UCSD-AML1 (cell line): Measurements from ENCODE around the gene TTC8.
"Not testable (repeated sequence)": the region's sequence is repeated elsewhere in the genome, so short reads cannot be mapped to it uniquely, and the experiment has no call there.

Source experiments
- DNase-seq: peaks from one replicate; lab custom pipeline; 2025; ENCODE audit not compliant: unreplicated experiment; lab: John Stamatoyannopoulos, UW

The TTC8 gene

DNA sequence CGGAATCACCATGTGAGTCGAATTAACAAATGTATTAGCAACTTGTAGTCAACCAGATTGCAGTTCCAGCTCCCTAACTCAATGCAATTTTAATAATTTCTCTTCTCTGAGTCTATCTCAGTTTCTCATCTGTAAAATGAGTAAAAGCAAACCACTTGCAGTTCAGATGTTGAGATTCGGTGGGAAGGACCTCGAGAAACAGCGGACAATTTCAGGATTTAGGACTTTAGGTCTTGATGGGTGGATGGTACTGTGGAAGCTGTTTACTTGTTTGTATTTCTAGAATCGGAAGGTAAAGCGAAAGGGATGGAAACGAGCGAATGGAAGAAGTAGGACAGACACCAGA, 510 bp upstream of the TTC8 start:
- no peak for DNase-seq

DNA sequence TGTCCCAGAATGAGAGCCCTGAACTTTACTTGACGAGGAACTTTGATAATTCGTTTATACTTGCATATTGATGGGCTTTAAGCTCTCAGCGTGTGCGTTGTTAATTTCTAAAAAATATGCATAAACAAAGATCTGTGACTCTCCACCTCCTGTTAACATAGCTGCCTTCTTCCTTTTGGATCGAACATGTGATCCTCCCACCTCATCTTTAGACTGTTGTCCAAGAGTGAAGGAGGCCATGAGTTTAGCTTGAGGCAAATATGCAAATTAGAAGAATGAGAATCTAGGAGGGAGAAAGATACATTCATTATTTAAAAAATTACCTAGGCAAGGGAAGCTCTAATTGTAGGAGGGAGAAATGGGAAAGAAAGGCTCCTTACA, 617 bp downstream of the TTC8 start:
- no peak for DNase-seq

DNA sequence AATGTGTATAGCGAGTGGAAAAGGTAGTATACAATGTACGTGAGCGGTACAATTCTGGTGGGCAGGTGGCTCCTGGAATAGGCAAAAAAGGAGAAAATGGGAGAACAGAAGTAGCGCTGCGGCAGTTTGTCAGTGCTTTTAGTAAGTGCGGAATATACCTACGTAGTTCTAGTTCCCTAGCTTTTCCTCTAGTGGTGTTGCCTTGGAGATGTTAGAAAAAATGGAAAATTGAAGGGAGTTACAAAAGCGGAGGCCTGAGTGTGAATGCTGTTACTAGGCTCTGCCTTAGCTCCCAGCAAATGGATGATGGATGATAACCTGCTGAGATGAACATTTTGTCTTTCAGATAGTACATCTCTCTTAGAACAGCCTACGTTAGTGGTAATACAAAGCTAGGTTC, 1.1 kb downstream of the TTC8 start:
- DNase-seq: no peak

DNA sequence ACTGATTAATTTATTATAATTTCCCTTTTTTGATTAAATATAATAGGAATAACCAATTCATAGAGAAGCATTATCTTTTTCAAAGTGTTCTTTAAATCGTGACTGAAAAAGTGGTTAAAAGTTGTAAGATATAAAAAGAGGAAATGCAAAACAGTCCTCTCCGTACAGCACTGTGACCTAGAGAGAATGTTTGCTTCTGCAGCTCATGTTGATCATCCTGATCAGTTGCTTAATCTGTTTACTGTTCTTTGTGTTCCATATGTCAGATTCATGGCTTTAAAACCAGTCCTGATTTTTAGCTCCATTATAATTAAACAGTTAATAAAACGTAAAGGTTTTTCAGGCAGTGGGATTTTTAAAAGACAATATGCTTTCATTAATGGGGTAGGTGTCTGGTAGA, 4.7 kb downstream of the TTC8 start:
- no peak for DNase-seq

DNA sequence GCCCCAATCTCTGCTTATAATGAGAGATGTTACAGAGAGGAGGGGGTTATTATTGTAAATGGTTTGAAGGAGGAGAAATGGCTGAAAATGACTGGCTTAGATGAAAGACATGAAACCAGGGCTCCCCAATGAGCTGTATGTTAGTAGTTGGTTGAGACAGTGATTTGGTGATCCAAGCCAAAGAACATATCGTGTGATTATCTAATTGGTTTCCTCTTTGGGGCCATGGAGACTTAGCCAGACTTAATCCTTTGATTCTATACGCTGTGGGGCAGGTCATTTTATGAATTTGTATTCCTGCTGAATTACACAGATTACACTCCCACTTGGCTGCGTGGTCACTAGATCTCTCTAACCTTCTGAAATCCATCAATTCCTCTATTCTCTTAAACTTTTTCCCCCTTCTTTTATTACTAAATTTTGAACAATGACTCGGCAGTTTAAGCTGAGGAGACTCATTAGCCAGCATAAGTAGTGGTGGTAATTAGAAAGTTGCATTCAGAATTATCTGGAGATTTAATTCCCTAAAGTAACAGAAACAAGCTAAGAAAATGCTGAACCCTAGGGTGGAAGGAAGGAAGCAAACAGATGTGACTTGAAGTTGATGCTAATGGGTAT, 5.3 kb downstream of the TTC8 start:
- no peak for DNase-seq

DNA sequence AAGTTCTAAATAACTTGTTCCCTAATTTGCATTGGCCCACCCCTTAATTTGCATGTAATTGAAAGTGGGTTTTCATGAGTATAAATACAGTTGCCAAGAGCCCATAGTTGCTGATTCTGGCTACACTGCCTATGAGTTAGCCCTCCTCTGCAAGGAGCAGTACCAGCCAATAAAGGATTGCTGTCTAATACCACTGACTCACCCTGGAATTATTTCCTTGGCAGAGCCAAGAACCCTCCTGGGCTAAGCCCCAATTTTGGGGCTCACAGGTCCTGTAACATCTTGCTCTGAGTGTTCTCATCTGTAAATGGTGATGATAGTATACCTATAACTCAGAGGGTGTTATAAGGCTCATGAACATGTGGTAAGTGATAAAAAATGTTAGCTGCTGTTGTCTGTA, 6.8 kb downstream of the TTC8 start:
- DNase-seq: no peak

DNA sequence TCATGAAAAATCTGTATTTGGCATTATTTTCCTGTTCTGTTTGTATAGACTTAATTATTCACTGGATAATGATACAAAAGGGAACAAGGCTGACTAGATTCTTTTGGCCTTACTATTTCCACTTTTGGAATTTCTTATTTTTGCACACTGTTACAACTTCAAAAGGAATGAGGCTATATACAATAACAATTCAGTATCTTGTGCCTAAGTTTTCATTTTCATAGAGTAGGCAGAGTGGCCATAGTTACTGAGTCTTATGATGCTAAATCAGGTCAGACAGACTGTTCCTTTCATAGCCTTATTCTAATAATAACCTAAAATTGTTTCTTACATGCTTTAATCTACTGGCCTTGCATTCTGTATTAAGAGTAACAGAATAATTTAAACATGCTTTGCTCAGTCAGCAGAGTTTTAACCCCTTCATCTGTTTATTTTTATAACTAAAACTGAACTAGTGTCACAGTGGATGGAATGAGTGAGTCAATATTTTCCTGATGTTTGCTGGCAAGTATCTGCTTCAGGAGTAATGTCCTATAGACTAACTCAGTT, 10.5 kb downstream of the TTC8 start:
- no peak for DNase-seq

DNA sequence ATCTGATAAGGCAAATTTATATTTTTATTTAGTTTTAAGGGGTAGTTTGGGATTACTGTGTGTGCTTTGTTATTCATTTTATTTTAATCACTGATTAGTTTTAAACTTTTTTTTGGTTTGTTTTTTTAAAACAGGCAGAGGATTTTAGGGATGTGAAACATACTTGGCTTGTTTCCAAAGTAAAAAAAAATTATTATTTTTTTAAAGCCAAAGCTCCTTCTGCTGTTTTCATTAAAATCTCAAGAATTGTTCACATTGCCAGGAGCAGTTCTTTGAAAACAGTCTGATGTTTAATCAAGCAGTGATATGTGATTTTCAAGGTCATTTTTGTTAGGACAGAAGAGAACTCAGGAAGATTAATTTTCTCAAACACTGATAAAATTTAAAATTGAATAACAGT, 11.2 kb downstream of the TTC8 start:
- DNase-seq: no peak

DNA sequence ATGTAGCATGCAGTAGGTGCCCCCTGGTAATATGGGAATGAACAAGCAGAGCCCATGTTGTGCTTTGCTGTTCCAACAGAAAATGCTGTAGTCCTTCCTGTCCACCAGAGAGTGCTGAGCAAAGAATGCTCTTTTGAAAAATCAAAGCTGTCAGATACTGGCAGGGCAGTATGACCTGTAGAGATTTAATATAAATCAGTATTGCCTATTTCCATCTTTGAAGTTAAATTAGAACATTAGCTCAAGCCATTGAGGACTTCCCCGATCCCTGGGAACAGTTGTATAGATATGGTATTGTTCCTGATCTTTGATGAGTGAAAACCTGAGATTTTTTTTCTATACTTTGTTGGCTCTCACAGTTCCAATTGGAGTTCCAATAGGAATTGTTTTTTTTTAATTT, 13.0 kb downstream of the TTC8 start:
- DNase-seq: no peak

DNA sequence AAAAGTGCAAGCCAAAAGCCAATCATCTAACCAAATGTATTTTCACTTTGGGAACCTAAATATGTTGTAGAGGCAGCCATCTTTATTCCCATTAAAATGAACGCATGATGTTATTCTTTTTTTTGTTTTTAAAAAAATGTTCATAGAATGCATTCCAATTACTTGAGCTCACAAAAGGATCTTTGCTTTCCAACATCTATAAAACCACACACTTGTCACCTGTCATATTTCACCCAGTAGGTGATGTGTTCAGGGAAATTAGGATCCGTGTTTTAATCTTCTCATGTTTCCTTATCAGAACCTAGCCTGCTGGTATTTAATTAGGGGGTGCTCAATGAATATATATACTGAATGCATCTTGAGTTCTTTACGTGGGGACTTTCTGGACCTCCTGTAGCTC, 13.6 kb downstream of the TTC8 start:
- DNase-seq: no peak

DNA sequence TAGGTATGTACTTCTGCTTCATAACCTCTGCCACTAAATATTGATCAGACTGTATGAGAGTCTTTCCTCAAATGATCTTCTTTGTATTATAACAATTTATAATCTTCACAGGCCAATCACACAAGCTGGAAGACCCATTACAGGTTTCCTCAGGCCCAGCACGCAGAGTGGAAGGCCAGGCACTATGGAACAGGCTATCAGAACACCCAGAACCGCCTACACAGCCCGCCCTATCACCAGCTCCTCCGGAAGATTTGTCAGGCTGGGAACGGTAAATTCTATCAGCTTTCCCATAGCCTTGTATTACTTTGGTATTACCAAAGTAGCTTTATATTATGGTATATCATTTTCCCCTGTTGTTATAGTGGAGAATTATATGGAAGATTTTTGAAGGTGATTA, 16.5 kb downstream of the TTC8 start:
- DNase-seq: no peak

DNA sequence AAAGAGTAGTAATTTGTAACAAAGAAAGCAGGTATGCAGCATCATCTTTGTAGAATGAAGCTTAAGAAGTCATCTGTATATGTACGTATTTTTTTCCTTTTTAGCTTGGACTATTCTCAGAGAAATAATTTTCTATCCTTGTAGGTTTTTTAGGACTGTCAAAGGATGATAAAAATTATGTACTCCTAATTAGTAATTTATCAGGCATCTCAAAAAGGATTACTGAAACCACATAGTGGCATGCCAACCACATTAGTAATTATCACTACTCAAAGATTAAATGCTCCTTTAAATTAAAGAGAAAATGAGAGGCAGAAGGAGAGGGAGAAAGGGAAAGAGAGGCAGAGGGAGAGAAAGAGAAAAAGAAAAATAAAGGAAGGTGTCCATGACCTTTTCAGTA, 17.3 kb downstream of the TTC8 start:
- DNase-seq: no peak

DNA sequence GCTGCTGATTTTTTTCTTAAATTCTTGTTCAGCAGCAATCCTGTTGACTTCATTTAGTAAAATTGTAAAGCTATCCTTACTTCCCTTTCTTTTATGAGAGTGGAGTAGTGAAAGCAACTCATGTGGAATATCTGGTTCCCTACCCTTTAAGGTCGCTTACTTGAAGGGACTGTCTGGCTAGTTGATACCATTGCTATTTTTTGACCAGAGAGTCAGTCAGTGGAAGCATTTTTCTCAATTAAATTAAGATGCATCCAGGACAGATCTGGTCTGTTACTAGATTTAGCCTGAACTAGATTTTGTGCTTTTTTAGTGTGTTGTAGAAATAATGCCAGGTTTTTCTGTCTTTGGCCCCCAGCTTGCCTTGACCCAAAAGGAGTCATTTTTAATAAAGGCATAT, 18.0 kb downstream of the TTC8 start:
- DNase-seq: no peak

DNA sequence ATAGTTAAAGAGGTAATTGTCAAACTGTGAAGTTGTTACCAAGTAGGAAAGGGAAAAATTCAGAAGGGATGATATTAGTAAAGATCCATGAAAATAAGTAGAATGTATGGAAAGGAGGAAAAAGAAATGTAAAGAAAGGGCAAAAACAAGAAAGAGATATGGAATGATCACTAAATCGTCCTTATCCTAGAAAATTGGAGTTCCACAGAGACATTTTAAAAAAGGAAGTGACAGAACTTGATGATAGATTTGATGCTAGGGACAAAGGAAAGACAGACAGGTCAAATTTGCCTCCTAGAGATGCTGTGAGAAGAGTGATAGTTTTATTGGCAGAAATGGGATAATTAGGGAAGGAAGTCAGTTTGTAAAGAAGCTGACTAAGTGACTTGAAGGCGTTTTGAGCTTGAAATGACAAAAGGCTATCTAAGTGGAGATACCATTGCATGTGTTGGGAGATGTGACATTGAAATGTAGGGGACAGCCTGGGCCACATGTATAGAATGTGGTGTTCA, 20.6 kb downstream of the TTC8 start:
- no peak for DNase-seq

DNA sequence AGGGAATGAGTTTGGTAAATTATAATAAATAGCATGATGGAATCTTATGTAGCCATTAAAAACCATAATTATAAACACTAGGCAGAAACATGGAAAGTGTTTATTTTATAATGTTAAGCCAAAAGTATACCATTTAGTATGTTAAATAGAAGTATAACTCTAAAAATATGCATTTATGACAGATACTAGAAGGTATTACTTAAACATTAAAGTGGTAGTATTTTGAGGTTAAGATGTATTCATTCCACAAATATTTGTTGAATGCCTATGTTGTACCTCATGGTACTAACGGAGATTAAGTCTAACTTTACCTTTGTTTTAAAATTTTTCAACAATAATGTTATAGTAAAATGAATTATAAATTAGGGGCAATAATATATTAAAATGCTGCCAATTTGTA, 24.1 kb downstream of the TTC8 start:
- no peak for DNase-seq

DNA sequence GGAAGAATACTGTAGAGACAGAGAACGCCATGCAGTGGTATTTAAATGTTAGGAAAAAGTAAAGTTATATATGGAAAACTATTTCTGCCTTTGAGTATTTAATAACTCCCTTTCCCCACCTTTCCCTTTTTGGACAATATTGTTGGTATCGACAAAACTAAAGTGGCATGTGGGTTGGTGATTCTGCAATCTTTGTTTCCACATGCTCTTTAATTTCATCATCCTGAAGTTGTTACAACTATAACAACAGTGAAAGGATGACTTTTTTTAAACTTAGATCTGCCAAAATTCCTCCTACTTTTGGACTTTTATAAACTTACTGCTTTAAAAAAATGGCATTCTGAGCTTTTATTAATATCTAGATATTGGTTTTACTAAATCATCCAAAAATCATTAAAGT, 25.3 kb downstream of the TTC8 start:
- no peak for DNase-seq

DNA sequence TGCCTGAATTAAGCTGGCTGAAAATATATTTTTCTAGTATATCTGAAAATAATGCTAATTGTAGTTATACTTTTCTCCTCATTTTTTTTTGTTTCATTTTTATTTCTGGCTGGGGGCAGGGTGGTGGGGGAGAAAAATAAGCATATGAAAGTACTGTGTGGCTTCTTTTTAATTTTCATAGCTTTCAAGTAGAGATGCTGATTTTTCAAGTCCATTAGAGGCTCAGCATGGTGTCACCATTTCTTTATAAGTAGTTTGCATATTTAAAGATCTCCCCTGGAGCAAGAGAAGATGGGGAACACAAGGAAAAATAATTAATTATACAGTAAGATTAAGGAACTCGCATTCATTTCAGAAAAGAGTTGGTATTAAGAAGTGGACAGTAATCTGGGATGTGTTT, 27.1 kb downstream of the TTC8 start:
- DNase-seq: no peak

DNA sequence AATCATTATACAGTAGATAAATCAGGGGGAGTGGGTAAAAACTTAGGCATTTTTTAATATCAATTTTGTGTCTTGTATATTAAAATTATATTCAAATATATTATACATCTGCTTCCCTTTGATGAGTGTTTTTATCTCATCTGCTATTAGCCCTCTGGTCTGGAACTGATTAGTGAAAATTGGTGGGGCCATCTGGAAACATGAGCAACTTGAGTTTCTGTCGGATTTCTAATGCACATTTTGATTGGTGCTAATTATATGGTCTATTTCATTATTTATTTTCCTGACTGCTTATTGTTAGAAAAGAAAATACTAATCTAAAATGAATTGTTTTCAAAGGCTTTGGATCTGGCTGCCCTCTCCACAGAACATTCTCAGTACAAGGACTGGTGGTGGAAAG, 28.2 kb downstream of the TTC8 start:
- DNase-seq: no peak

DNA sequence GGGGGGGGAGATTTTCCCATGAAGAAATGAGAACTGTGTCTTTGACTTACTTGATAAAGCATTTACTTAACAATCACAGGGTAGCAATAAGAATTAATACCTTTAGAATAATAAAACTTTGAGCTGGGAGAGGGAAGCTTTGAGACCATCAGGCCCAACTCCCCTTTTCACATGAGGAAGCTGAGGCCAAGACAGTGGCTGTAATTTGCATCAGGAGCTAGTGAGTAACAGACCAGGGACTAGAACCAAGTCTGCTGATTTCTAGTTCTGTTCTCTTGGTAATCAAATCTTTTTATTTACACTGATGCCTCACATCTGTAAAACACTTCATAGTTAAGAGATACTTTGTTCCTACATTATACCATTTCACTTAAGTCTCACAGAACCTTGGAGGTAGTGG, 28.7 kb downstream of the TTC8 start:
- no peak for DNase-seq

DNA sequence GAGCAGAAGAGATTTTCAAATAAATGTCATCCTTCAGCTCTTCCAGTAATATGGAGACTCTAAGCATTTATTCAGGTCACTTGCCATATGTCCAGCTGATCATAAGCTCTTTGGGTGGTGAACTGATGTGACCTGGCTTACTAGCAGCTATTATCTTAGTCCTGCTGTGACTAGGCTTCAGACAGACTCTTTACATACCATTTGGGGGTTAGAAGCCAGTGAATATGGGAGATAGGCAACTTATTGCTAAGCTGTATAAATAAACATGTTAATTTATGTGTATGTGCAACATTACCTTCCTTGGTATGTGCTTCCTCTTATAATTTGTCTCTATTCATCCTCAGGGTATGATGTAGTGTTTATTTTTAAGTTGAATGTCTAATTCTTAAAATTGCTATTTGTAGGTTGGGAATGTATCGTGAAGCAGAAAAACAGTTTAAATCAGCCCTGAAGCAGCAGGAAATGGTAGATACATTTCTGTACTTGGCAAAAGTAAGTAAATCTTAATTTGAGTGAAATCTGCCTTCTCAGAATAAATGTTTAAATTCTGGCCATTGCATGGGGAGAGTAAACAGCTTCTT, 32.4 kb downstream of the TTC8 start:
- DNase-seq: no peak

DNA sequence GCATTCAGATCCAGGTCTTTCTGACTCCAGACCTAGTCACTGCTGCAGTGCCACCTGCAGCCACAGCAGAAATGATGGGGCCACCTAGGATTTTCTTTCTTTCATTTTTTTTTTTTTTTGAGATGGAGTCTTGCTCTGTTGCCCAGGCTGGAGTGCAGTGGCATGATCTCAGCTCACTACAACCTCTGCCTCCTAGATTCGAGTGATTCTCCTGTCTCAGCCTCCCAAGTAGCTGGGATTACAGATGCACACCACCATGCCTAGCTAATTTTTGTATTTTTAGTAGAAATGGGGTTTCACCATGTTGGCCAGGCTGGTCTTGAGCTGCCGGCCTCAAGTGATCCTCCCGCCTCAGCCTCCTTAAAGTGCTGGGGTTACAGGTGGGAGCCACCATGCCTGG, 33.4 kb downstream of the TTC8 start:
- not testable (repeated sequence) for DNase-seq

DNA sequence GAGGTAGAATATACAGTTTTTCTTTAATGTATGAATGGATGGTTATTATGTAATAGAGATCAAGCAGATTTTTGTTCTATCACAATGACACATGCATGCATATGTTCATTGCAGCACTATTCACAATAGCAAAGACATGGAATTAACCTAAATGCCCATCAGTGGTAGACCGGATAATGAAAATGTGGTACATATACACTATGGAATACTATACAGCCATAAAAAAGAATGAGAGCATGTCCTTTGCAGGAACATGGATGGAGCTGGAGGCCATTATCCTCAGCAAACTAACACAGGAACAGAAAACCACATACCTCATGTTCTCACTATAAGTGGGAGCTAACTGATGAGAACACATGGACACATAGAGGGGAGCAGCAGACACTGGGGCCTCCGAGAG, 34.7 kb downstream of the TTC8 start:
- not testable (repeated sequence) for DNase-seq

DNA sequence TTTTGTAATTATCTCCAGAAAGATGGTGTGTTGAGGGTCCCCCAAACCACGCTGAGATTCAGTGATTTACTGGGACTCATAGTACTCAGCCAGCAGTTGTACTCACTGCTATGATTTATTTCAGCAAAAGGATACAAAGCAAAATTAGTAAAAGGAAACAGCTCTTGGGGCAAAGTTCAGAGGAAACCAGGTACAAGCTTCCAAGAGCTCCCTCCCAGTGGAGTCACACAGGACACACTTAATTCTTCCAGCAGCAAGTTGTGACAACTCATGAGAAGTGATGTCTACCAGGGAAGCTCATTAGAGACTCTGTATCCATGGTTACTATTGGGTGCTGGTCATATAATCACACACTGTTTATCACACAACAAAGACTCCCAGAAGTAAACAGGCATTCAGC, 38.7 kb downstream of the TTC8 start:
- no peak for DNase-seq
